DND-41 (cell line): ENCODE measurements around the gene HOXD8.

Experiments
- ATAC-seq: fragments of 200-7000 bp; cut with Tn5 transposase; 3 replicates; pipeline ENCODE4 v1.9.1; 2021; ENCODE audit warnings: low read depth; ENCODE audit not compliant: insufficient read depth
- DNase-seq: peaks from one replicate; pipeline ENCODE4 v3.0.0-alpha.2; 2020
- H2AFZ ChIP-seq: 2 replicates; pipeline ENCODE4 v1.6.0; 2012; ENCODE audit warnings: low read depth, low read length
- H3K27ac ChIP-seq: 2 replicates; pipeline ENCODE4 v1.5.1; 2012; ENCODE audit warnings: low read length, inconsistent platforms
- H3K27me3 ChIP-seq: fragments of 200-600 bp; sonication (generic); 2 replicates; pipeline ENCODE4 v1.6.0; 2012; ENCODE audit warnings: low read length, mild to moderate bottlenecking, inconsistent platforms; ENCODE audit not compliant: insufficient read depth, poor library complexity
- H3K36me3 ChIP-seq: 2 replicates; pipeline ENCODE4 v1.5.1; 2012; ENCODE audit warnings: low read length, inconsistent platforms; ENCODE audit not compliant: insufficient read depth
- H3K4me1 ChIP-seq: 2 replicates; pipeline ENCODE4 v1.5.1; 2012; ENCODE audit warnings: mild to moderate bottlenecking, low read length; ENCODE audit not compliant: insufficient read depth
- H3K4me2 ChIP-seq: 2 replicates; pipeline ENCODE4 v1.6.0; 2012; ENCODE audit warnings: mild to moderate bottlenecking, moderate library complexity, low read length, inconsistent platforms; ENCODE audit not compliant: insufficient read depth
- H3K4me3 ChIP-seq, 2 experiments: fragments of 200-600 bp in 1 of 2; shearing (Covaris generic) in 1 of 2; 2 replicates each; pipeline ENCODE4 v1.5.1; 2012 to 2016; ENCODE audit warnings: inconsistent platforms in 2 of 2, low read length in 2 of 2, mild to moderate bottlenecking in 2 of 2, low read depth in 1 of 2, moderate library complexity in 1 of 2
- H3K79me2 ChIP-seq: 2 replicates; pipeline ENCODE4 v1.6.0; 2012; ENCODE audit warnings: low read length, inconsistent platforms; ENCODE audit not compliant: insufficient read depth
- H3K9ac ChIP-seq: 2 replicates; pipeline ENCODE4 v1.6.0; 2012; ENCODE audit warnings: low read depth, mild to moderate bottlenecking, inconsistent platforms, low read length, moderate library complexity
- H3K9me3 ChIP-seq: 2 replicates; pipeline ENCODE4 v1.5.1; 2012; ENCODE audit warnings: low read length, moderate library complexity, mild to moderate bottlenecking, inconsistent platforms; ENCODE audit not compliant: insufficient read depth, severe bottlenecking
- H4K20me1 ChIP-seq: 2 replicates; pipeline ENCODE4 v1.6.0; 2012; ENCODE audit warnings: low read length; ENCODE audit not compliant: insufficient read depth
- EZH2 ChIP-seq: IDR thresholded peaks from 3 replicates; pipeline ENCODE4 v1.6.1; 2012; ENCODE audit warnings: borderline replicate concordance, low read depth, mild to moderate bottlenecking, moderate library complexity, low read length, inconsistent platforms; ENCODE audit not compliant: severe bottlenecking
- TF ChIP-seq, protein P1 (sequence below): IDR thresholded peaks from 2 replicates; pipeline ENCODE4 v1.5.1; 2012; ENCODE audit warnings: borderline replicate concordance, low read length, moderate library complexity, mild to moderate bottlenecking; ENCODE audit not compliant: poor library complexity, severe bottlenecking; ENCODE audit errors: extremely low read depth

HOXD8 gene

DNA sequence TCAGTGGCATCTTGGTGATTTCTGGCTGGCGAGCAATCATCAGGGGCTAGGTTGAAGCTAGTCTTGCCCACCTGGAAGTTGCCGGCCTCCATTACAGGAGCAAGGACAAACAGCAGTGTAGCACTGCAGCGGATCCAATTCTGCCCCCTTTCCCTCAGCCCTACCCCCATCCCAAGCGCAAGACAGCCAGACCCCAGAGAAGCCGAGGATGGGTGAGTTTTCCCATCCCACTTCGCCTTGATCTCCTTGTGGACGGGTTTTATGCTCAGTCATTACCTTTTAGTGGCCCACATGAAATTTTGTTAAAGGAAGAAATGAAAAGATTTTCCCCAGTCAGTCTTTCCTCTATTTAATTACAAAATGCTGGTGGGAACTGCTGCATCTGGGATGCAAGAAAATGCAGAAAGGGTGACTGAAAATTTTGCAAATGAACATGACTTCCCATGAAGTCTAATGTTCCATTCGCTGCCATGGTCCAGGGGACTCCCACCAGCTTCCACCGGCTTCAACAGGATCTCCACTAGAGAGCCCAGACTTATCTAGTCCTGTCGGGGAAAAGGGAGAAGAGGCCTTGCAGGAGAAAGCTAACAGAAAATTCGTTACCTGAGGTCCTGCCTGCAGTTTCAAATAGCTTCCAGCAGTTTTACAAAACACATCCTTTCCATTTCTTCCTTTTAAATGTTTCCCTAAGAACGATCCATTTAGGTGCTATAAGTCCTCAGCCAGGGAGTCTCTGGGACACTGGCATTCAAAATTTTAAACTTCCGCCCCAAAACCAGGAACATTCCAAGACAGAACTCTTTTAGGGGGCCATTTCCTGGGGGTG lies 8.9 kb upstream of the HOXD8 start:
- Histone ChIP-seq H3K36me3 (no peaks in the 10 kb centered on the region), H3K27ac (no peak overlapping the region), H3K79me2 (no peaks in the 10 kb centered on the region), H3K4me3 (no peak overlapping the region), H3K9ac (no peak overlapping the region), H2AFZ (no peak overlapping the region), H3K9me3 (no peaks in the 10 kb centered on the region), H3K4me1 (no peaks in the 10 kb centered on the region), H3K27me3 (no peaks in the 10 kb centered on the region), H4K20me1 (no peaks in the 10 kb centered on the region), H3K4me2 (no peak overlapping the region)
- TF ChIP-seq, protein P1, sequence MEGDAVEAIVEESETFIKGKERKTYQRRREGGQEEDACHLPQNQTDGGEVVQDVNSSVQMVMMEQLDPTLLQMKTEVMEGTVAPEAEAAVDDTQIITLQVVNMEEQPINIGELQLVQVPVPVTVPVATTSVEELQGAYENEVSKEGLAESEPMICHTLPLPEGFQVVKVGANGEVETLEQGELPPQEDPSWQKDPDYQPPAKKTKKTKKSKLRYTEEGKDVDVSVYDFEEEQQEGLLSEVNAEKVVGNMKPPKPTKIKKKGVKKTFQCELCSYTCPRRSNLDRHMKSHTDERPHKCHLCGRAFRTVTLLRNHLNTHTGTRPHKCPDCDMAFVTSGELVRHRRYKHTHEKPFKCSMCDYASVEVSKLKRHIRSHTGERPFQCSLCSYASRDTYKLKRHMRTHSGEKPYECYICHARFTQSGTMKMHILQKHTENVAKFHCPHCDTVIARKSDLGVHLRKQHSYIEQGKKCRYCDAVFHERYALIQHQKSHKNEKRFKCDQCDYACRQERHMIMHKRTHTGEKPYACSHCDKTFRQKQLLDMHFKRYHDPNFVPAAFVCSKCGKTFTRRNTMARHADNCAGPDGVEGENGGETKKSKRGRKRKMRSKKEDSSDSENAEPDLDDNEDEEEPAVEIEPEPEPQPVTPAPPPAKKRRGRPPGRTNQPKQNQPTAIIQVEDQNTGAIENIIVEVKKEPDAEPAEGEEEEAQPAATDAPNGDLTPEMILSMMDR = no peak
- no peak for TF ChIP-seq EZH2
- no peak for DNase-seq
- no peak for ATAC-seq

DNA sequence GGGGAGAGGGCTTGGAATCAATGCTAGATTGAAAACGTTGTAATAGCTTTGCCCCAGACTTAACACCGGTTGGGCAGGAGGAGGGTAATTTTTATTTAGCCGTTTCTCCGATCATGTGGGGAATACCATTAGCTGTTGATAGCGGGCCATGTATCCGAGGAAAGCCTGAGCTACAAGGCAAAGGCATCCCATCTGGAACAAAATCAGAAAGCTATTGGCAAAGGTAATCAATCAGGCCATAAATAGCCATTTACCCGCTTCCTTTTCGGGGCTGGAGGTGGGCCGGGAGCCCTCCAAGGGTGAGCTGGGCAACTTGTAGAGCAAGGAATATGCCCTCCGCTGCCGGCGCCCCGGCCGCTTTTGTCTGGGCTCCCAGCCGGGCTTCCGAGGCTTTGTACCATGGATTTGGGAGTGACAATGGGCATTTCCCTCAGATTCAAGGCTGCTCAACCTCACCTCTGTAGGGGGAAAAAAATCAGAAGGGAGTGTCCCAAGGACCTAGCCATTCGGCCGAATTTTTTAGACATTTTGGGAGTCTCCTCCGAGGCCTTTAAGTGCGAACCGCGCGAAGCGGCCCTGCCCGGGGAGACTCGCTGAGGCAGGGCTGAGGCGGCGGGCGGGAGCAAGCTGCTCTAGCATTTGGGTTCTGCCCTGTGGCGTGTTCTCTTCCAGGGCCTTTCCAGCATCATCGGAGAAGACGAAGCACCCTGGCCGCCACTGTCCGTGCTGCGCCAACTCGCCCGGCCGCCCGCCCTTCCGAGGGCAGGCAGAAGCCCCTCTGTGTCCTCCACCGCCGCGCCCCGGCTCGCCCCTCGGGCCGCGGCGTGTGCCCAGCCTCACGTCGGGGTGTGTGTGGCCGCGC lies 8.1 kb upstream of the HOXD8 start:
- Histone ChIP-seq H3K4me3 (no peak overlapping the region), H2AFZ (no peak overlapping the region), H3K4me1 (no peaks in the 10 kb centered on the region), H4K20me1 (no peaks in the 10 kb centered on the region), H3K27ac (no peak overlapping the region), H3K36me3 (no peaks in the 10 kb centered on the region), H3K27me3 (no peaks in the 10 kb centered on the region), H3K9me3 (no peaks in the 10 kb centered on the region), H3K4me2 (no peak overlapping the region), H3K79me2 (no peaks in the 10 kb centered on the region), H3K9ac (no peak overlapping the region)
- DNase-seq (no peak), ATAC-seq (no peak)
- TF ChIP-seq EZH2 = no peak
- TF ChIP-seq, protein P1 = no peak

DNA sequence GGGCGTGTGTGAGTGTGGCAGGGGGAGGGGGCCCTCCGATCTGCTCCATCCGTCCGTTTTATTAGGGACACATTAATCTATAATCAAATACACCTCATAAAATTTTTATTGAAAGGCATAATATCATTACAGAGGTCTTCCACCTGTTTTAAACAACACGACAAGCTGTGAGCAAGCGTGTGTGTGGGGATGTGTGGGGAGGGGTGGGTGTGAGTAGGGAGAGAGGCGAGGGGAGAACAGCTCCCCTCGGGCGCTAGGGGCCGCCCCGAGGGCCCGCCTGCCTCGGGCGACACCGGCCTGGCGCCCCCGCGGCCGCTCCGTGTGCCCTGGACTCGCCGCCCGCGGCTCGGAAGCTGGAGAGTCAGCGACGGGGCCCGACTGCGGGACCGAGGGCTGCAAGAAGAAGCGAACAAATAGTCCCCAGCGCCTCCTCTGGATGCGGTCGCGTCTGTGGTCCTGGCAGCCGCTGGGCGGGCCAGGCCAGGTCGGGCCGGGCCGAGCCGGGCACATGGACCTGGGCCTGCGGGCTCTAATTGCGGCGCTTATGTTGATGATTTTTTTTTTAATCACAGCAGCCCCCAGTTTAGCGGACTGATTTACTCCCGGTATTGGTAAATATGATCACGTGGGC lies 7.3 kb upstream of the HOXD8 start:
- Histone ChIP-seq H3K36me3 (no peaks in the 10 kb centered on the region), H2AFZ (no peak overlapping the region), H3K79me2 (no peaks in the 10 kb centered on the region), H3K4me3 (no peak overlapping the region), H4K20me1 (no peaks in the 10 kb centered on the region), H3K9ac (no peak overlapping the region), H3K27me3 (no peaks in the 10 kb centered on the region), H3K4me1 (peaks cover 1% of the 10 kb centered on the region; the same call in 1 of the 2 replicates), H3K27ac (no peak overlapping the region), H3K9me3 (no peaks in the 10 kb centered on the region), H3K4me2 (no peak overlapping the region)
- TF ChIP-seq, protein P1 = no peak
- no peak for TF ChIP-seq EZH2
- ATAC-seq (no peak), DNase-seq (no peak)
